ENCODE results near the gene SCARF2. TPM values are rescaled to one million over a fixed set of nuclear protein-coding genes. Genes with fewer than 3 reads are reported as not detected.

SCARF2 gene
- total RNA-seq, 1 experiment from 2014 or later, result 2.7 TPM

GRCh38 chr22:20469110-20469868 lies 31.7 kb upstream of the SCARF2 start:
- DNase-seq, result no peak
- ChIA-PET CTCF (no interaction called here), POLR2A (ENCODE audit: unreplicated experiment) (interaction anchor here (0.5 to 0.6 kb wide), 2 partner anchors 108 to 149 kb away, joined by 4 to 13 read pairs; no protein-coding TSS in a partner anchor)
- TF ChIP-seq CTCF (conservative IDR thresholded peaks at IDR 0.05; ENCODE audit: low read depth, low read length) (no peak), EZH2 (IDR thresholded peaks at IDR 0.05; ENCODE audit: low read length, unreplicated experiment) (no peak), EZH2phosphoT487 (IDR thresholded peaks at IDR 0.05; ENCODE audit: borderline replicate concordance, low read length) (no peak)
- no TSS peak for BruUV-seq (replicated peaks)
- no peaks in the 10 kb centered on the region for H3F3A ChIP-seq (ENCODE audit: low read length, unreplicated experiment)
- H3K36me3 ChIP-seq (ENCODE audit: low read depth, low read length), result no peaks in the 10 kb centered on the region
- H3K4me1 ChIP-seq (ENCODE audit: insufficient read depth, low read length), result no peaks in the 10 kb centered on the region
- intact Hi-C loops (cut with micrococcal nuclease), result no loop called here
- H3K9me2 ChIP-seq (replicated peaks; ENCODE audit: low read length), result no peaks in the 10 kb centered on the region
- H3K4me3 ChIP-seq (ENCODE audit: low read length), result no peak overlapping the region
- no peak overlapping the region for H3K27ac ChIP-seq (ENCODE audit: low read length)
- no peaks in the 10 kb centered on the region for H3K27me3 ChIP-seq (ENCODE audit: low read length)
- H3K79me2 ChIP-seq (ENCODE audit: low read length), result no peaks in the 10 kb centered on the region
- H2AFZ ChIP-seq (ENCODE audit: low read length), result no peak overlapping the region
- no peak for ATAC-seq
- no peak overlapping the region for H3K4me2 ChIP-seq (ENCODE audit: low read length)
- H3K9ac ChIP-seq (ENCODE audit: low read length), result no peak overlapping the region
- H3K9me3 ChIP-seq (ENCODE audit: low read length), result no peaks in the 10 kb centered on the region
- H4K20me1 ChIP-seq (ENCODE audit: low read length), result no peaks in the 10 kb centered on the region

GRCh38 chr22:20466659-20467379 lies 29.2 kb upstream of the SCARF2 start:
- Histone ChIP-seq H4K20me1 (ENCODE audit: low read length) (no peaks in the 10 kb centered on the region), H3K36me3 (ENCODE audit: low read depth, low read length) (no peaks in the 10 kb centered on the region), H3K4me1 (ENCODE audit: insufficient read depth, low read length) (no peaks in the 10 kb centered on the region), H3K4me3 (ENCODE audit: low read length) (no peak overlapping the region), H3F3A (ENCODE audit: low read length, unreplicated experiment) (no peaks in the 10 kb centered on the region), H3K27ac (ENCODE audit: low read length) (no peak overlapping the region), H3K9ac (ENCODE audit: low read length) (no peak overlapping the region), H3K27me3 (ENCODE audit: low read length) (no peaks in the 10 kb centered on the region), H3K4me2 (ENCODE audit: low read length) (no peak overlapping the region), H3K79me2 (ENCODE audit: low read length) (no peaks in the 10 kb centered on the region), H3K9me3 (ENCODE audit: low read length) (no peaks in the 10 kb centered on the region), H3K9me2 (replicated peaks; ENCODE audit: low read length) (no peaks in the 10 kb centered on the region), H2AFZ (ENCODE audit: low read length) (no peak overlapping the region)
- intact Hi-C loops (cut with micrococcal nuclease), result no loop called here
- ChIA-PET POLR2A (ENCODE audit: unreplicated experiment) (no interaction called here), CTCF (no interaction called here)
- no TSS peak for BruUV-seq (replicated peaks)
- TF ChIP-seq CTCF (conservative IDR thresholded peaks at IDR 0.05; ENCODE audit: low read depth, low read length) (no peak), EZH2phosphoT487 (IDR thresholded peaks at IDR 0.05; ENCODE audit: borderline replicate concordance, low read length) (no peak), EZH2 (IDR thresholded peaks at IDR 0.05; ENCODE audit: low read length, unreplicated experiment) (no peak)
- ATAC-seq (no peak), DNase-seq (no peak)

GRCh38 chr22:20465759-20466077 lies 28.1 kb upstream of the SCARF2 start:
- POLR2A ChIA-PET (ENCODE audit: unreplicated experiment), result no interaction called here
- no TSS peak for BruUV-seq (replicated peaks)
- Histone ChIP-seq H3K9me2 (replicated peaks; ENCODE audit: low read length) (no peaks in the 10 kb centered on the region), H3K4me1 (ENCODE audit: insufficient read depth, low read length) (no peaks in the 10 kb centered on the region), H2AFZ (ENCODE audit: low read length) (no peak overlapping the region), H3K4me2 (ENCODE audit: low read length) (no peak overlapping the region), H3K36me3 (ENCODE audit: low read depth, low read length) (no peaks in the 10 kb centered on the region), H3K27me3 (ENCODE audit: low read length) (no peaks in the 10 kb centered on the region), H3K9me3 (ENCODE audit: low read length) (no peaks in the 10 kb centered on the region), H3F3A (ENCODE audit: low read length, unreplicated experiment) (no peaks in the 10 kb centered on the region), H3K4me3 (ENCODE audit: low read length) (no peak overlapping the region), H3K9ac (ENCODE audit: low read length) (no peak overlapping the region), H3K79me2 (ENCODE audit: low read length) (no peaks in the 10 kb centered on the region), H3K27ac (ENCODE audit: low read length) (no peak overlapping the region), H4K20me1 (ENCODE audit: low read length) (no peaks in the 10 kb centered on the region)
- DNase-seq, result no peak
- CTCF ChIA-PET, result no interaction called here
- ATAC-seq, result no peak
- TF ChIP-seq EZH2phosphoT487 (IDR thresholded peaks at IDR 0.05; ENCODE audit: borderline replicate concordance, low read length) (no peak), EZH2 (IDR thresholded peaks at IDR 0.05; ENCODE audit: low read length, unreplicated experiment) (no peak), CTCF (conservative IDR thresholded peaks at IDR 0.05; ENCODE audit: low read depth, low read length) (no peak)
- intact Hi-C loops (cut with micrococcal nuclease), result no loop called here

Measured in PC-3 (cell line).